WTC11 (cell line): Measurements from ENCODE around the gene IER3IP1. TPM values are rescaled to one million over a fixed set of nuclear protein-coding genes. Genes with fewer than 3 reads are reported as not detected.
"Not testable (repeated sequence)": the region's sequence is repeated elsewhere in the genome, so short reads cannot be mapped to it uniquely, and the experiment has no call there.

Source experiments
- ATAC-seq: fragments of 200-7000 bp; cut with Tn5 transposase; 2 replicates; pipeline ENCODE4 v1.10.0; 2021; ENCODE audit warnings: mild to moderate bottlenecking, moderate library complexity
- CTCF ChIA-PET: fragments of 300-600 bp; sonication (Branson Sonifier 250); formaldehyde crosslinking; loops from one replicate; lab custom pipeline; 2021; ENCODE audit warnings: antibody characterized with exemption; lab: Charles Lee
- POLR2A ChIA-PET: fragments of 350-600 bp; sonication (Branson Sonifier 250); formaldehyde crosslinking; loops from one replicate; lab custom pipeline; 2021; ENCODE audit warnings: antibody characterized with exemption; lab: Charles Lee
- DNase-seq: peaks from one replicate; pipeline ENCODE4 v3.0.0; 2021; ENCODE audit warnings: low spot score
- H3K27ac Mint-ChIP-seq: 2 replicates; pipeline ENCODE4 v1.8.0; 2021; ENCODE audit warnings: mixed read lengths
- H3K27me3 Mint-ChIP-seq: 2 replicates; pipeline ENCODE4 v1.8.0; 2021; ENCODE audit warnings: low read depth, mild to moderate bottlenecking, moderate library complexity, mixed read lengths
- H3K36me3 Mint-ChIP-seq: 2 replicates; pipeline ENCODE4 v1.8.0; 2021; ENCODE audit warnings: mixed read lengths
- H3K4me1 Mint-ChIP-seq: 2 replicates; pipeline ENCODE4 v1.8.0; 2022; ENCODE audit warnings: mixed read lengths
- H3K4me3 Mint-ChIP-seq: 2 replicates; pipeline ENCODE4 v1.8.0; 2021; ENCODE audit warnings: mild to moderate bottlenecking, moderate library complexity, mixed read lengths
- H3K9me3 Mint-ChIP-seq: 2 replicates; pipeline ENCODE4 v1.8.0; 2021; ENCODE audit warnings: mixed read lengths
- CREB1 ChIP-seq: sonication (generic); formaldehyde crosslinking; IDR thresholded peaks from 2 replicates; pipeline ENCODE4 v1.8.0; 2023; ENCODE audit warnings: mild to moderate bottlenecking, missing genetic modification reagents
- EMX1 ChIP-seq: fragments of 250-450 bp; sonication (Bioruptor Pico); IDR thresholded peaks from 2 replicates; pipeline ENCODE4 v1.8.0; 2021; ENCODE audit warnings: mild to moderate bottlenecking
- FOXP1 ChIP-seq: sonication (generic); formaldehyde crosslinking; IDR thresholded peaks from 2 replicates; pipeline ENCODE4 v1.8.0; 2022; ENCODE audit warnings: missing genetic modification reagents, mild to moderate bottlenecking, moderate library complexity, borderline replicate concordance
- HMGA2 ChIP-seq: fragments of 250-450 bp; sonication (Bioruptor Pico); IDR thresholded peaks from 2 replicates; pipeline ENCODE4 v1.4.0; 2021; ENCODE audit warnings: mild to moderate bottlenecking, moderate library complexity
- JUN ChIP-seq: sonication (generic); formaldehyde crosslinking; IDR thresholded peaks from 2 replicates; pipeline ENCODE4 v1.8.0; 2023; ENCODE audit warnings: mild to moderate bottlenecking, missing genetic modification reagents
- MXD4 ChIP-seq: fragments of 250-450 bp; sonication (Bioruptor Pico); IDR thresholded peaks from 2 replicates; pipeline ENCODE4 v1.8.0; 2021; ENCODE audit warnings: mild to moderate bottlenecking, moderate library complexity, borderline replicate concordance
- NFATC4 ChIP-seq: fragments of 250-450 bp; sonication (Bioruptor Pico); IDR thresholded peaks from 2 replicates; pipeline ENCODE4 v1.9.0; 2021; ENCODE audit warnings: mild to moderate bottlenecking
- OVOL2 ChIP-seq: fragments of 250-450 bp; sonication (Bioruptor Pico); IDR thresholded peaks from 2 replicates; pipeline ENCODE4 v1.9.0; 2021; ENCODE audit warnings: mild to moderate bottlenecking, borderline replicate concordance
- SP1 ChIP-seq: sonication (generic); formaldehyde crosslinking; conservative IDR thresholded peaks from 2 replicates; pipeline ENCODE4 v1.8.1; 2022; ENCODE audit warnings: missing genetic modification reagents
- TEAD1 ChIP-seq: sonication (generic); formaldehyde crosslinking; IDR thresholded peaks from 2 replicates; pipeline ENCODE4 v1.8.0; 2022; ENCODE audit warnings: mild to moderate bottlenecking, missing genetic modification reagents
- TP53 ChIP-seq: sonication (generic); formaldehyde crosslinking; IDR thresholded peaks from 2 replicates; pipeline ENCODE4 v1.8.1; 2023; ENCODE audit warnings: mild to moderate bottlenecking, missing genetic modification reagents
- ZNF232 ChIP-seq: sonication (generic); formaldehyde crosslinking; IDR thresholded peaks from 2 replicates; pipeline ENCODE4 v1.8.0; 2022; ENCODE audit warnings: mild to moderate bottlenecking, missing genetic modification reagents
- ZNF671 ChIP-seq: fragments of 250-450 bp; sonication (Bioruptor Pico); IDR thresholded peaks from 2 replicates; pipeline ENCODE4 v1.8.0; 2021; ENCODE audit warnings: mild to moderate bottlenecking
- total RNA-seq: library from RNA; stranded (reverse); gene quantifications from 3 replicates; pipeline ENCODE4 v1.2.3, GENCODE V29; 2021
- TF ChIP-seq, protein P1 (sequence below): sonication (generic); formaldehyde crosslinking; IDR thresholded peaks from 2 replicates; pipeline ENCODE4 v1.8.1; 2023; ENCODE audit warnings: mild to moderate bottlenecking, missing genetic modification reagents, borderline replicate concordance
- TF ChIP-seq, protein P2 (sequence below): fragments of 250-450 bp; sonication (Bioruptor Pico); IDR thresholded peaks from 2 replicates; pipeline ENCODE4 v1.9.0; 2021; ENCODE audit warnings: mild to moderate bottlenecking, borderline replicate concordance
- TF ChIP-seq, protein P3 (sequence below): fragments of 250-450 bp; sonication (Bioruptor Pico); conservative IDR thresholded peaks from 2 replicates; pipeline ENCODE4 v1.9.0; 2021; ENCODE audit warnings: mild to moderate bottlenecking
- TF ChIP-seq, protein P4 (sequence below): fragments of 250-450 bp; sonication (Bioruptor Pico); IDR thresholded peaks from 2 replicates; pipeline ENCODE4 v1.9.0; 2021; ENCODE audit warnings: mild to moderate bottlenecking
- TF ChIP-seq, protein P5 (sequence below): sonication (generic); formaldehyde crosslinking; IDR thresholded peaks from 2 replicates; pipeline ENCODE4 v1.8.1; 2022; ENCODE audit warnings: low read depth, missing genetic modification reagents, borderline replicate concordance

The IER3IP1 gene
- total RNA-seq, 1 experiment from 2014 or later = 7.7 TPM

DNA sequence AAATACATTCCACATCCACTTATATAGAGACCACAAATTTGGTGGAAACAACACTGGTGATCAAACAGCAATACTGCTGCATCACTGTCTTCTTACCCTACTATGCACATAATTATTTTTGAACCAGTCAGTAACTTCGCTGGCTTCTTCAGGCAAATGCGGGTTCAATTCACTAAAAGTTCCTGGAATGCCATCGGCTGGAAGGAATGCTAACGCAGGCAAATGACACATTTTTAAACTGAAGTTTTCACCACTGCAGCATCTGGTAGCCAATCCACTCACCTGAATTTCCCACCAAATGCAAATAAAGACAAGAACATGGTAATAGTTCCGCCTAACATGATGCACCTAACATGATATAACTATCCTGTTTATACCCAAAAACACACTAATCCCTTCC is 15.9 kb downstream of the IER3IP1 start:
- Mint-ChIP-seq H3K36me3 (peaks cover 1% of the 10 kb centered on the region; the same call in 1 of the 2 replicates), H3K27me3 (no peaks in the 10 kb centered on the region), H3K4me1 (peaks cover 11% of the 10 kb centered on the region), H3K9me3 (no peaks in the 10 kb centered on the region), H3K27ac (peak overlapping the region; percentile 28), H3K4me3 (no peak overlapping the region)
- TF ChIP-seq HMGA2 (no peak), OVOL2 (no peak), NFATC4 (no peak), CREB1 (CRISPR knock-in tag) (no peak), FOXP1 (CRISPR knock-in tag) (no peak), TP53 (CRISPR knock-in tag) (no peak), JUN (no peak)
- TF ChIP-seq, protein P1, sequence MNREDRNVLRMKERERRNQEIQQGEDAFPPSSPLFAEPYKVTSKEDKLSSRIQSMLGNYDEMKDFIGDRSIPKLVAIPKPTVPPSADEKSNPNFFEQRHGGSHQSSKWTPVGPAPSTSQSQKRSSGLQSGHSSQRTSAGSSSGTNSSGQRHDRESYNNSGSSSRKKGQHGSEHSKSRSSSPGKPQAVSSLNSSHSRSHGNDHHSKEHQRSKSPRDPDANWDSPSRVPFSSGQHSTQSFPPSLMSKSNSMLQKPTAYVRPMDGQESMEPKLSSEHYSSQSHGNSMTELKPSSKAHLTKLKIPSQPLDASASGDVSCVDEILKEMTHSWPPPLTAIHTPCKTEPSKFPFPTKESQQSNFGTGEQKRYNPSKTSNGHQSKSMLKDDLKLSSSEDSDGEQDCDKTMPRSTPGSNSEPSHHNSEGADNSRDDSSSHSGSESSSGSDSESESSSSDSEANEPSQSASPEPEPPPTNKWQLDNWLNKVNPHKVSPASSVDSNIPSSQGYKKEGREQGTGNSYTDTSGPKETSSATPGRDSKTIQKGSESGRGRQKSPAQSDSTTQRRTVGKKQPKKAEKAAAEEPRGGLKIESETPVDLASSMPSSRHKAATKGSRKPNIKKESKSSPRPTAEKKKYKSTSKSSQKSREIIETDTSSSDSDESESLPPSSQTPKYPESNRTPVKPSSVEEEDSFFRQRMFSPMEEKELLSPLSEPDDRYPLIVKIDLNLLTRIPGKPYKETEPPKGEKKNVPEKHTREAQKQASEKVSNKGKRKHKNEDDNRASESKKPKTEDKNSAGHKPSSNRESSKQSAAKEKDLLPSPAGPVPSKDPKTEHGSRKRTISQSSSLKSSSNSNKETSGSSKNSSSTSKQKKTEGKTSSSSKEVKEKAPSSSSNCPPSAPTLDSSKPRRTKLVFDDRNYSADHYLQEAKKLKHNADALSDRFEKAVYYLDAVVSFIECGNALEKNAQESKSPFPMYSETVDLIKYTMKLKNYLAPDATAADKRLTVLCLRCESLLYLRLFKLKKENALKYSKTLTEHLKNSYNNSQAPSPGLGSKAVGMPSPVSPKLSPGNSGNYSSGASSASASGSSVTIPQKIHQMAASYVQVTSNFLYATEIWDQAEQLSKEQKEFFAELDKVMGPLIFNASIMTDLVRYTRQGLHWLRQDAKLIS = no peak
- CTCF ChIA-PET = interaction anchor here (1.2 kb wide), 1 partner anchor 45 kb away, joined by 3 read pairs; no protein-coding TSS in a partner anchor
- ATAC-seq = peak; percentile 34; the same call in 1 of the 2 replicates
- no peak for DNase-seq
- POLR2A ChIA-PET = no interaction called here

DNA sequence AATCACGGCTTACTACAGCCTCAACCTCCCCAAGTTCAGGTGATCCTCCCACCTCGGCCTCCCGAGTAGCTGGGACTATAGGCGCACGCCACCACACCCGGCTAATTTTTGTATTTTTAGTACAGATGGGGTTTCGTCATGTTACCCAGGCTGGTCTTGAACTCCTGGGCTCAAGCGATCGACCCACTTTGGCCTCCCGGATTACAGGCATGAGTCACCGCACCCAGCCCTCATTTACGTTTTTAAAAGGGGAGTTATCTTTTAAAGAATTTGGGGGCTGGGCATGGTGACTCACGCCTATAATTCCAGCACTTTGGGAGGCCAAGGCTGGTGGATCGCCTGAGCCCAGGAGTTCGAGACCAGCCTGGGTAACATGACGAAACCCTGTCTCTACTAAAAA is 17.8 kb downstream of the IER3IP1 start:
- DNase-seq, H3K27ac Mint-ChIP-seq, CTCF ChIA-PET, H3K9me3 Mint-ChIP-seq, H3K4me3 Mint-ChIP-seq, H3K36me3 Mint-ChIP-seq, H3K27me3 Mint-ChIP-seq, POLR2A ChIA-PET: not testable (repeated sequence)
- peaks cover 11% of the 10 kb centered on the region for H3K4me1 Mint-ChIP-seq
- 0 out of 2 replicates have a peak, but pooled peaks have one; percentile 24 for ATAC-seq

DNA sequence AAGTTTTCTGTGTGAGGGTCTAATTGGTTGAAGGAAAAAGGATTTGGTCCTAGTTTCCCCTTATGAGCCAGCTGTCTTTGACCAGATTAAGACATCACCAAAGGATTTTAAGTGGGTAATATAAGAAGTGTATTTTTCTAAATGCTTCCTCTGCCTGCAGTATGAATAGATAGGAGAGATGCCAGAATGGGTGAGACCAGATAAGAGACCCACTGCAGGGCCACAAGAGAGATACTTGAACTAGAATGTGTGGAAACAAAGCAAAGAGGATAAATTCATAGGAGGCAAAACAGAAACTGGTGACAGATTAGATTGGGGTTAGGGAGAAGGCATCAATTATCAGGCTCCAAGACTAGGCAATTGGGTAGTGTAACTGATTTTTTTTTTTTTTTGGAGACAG is 24.7 kb downstream of the IER3IP1 start:
- TF ChIP-seq, protein P2, sequence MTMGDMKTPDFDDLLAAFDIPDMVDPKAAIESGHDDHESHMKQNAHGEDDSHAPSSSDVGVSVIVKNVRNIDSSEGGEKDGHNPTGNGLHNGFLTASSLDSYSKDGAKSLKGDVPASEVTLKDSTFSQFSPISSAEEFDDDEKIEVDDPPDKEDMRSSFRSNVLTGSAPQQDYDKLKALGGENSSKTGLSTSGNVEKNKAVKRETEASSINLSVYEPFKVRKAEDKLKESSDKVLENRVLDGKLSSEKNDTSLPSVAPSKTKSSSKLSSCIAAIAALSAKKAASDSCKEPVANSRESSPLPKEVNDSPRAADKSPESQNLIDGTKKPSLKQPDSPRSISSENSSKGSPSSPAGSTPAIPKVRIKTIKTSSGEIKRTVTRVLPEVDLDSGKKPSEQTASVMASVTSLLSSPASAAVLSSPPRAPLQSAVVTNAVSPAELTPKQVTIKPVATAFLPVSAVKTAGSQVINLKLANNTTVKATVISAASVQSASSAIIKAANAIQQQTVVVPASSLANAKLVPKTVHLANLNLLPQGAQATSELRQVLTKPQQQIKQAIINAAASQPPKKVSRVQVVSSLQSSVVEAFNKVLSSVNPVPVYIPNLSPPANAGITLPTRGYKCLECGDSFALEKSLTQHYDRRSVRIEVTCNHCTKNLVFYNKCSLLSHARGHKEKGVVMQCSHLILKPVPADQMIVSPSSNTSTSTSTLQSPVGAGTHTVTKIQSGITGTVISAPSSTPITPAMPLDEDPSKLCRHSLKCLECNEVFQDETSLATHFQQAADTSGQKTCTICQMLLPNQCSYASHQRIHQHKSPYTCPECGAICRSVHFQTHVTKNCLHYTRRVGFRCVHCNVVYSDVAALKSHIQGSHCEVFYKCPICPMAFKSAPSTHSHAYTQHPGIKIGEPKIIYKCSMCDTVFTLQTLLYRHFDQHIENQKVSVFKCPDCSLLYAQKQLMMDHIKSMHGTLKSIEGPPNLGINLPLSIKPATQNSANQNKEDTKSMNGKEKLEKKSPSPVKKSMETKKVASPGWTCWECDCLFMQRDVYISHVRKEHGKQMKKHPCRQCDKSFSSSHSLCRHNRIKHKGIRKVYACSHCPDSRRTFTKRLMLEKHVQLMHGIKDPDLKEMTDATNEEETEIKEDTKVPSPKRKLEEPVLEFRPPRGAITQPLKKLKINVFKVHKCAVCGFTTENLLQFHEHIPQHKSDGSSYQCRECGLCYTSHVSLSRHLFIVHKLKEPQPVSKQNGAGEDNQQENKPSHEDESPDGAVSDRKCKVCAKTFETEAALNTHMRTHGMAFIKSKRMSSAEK (CRISPR knock-in tag) = no peak
- no peak for TF ChIP-seq EMX1 (CRISPR knock-in tag)
- TF ChIP-seq, protein P3, sequence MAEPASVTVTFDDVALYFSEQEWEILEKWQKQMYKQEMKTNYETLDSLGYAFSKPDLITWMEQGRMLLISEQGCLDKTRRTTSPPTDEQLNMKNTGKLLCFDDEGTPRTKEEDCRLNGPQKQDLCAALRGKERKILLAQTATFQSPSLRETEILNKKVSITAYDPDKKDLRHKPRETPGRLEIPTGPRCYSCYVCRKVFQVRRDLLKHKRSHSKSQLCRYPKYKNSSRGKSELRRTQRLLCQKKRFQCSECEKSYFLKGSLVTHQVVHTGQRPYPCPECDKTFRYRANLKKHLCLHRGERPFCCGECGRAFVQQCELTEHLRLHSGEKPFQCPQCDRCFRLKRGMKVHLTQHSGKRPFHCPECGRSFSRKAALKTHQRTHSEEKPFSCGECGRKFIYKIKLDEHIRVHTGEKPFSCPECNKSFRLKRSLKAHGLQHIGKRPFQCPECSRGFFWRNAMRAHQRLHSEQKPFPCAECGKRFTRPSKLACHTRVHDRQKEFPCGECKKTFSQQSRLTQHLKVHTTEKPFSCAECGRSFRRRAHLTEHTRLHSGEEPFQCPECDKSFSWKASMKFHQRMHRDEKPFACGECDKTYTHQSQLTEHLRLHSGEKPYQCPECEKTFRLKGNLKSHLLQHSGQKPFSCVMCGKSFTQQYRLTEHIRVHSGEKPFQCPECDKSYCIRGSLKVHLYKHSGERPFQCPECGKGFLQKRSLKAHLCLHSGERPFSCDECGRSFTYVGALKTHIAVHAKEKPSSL (CRISPR knock-in tag) = no peak
- TF ChIP-seq SP1 (CRISPR knock-in tag) = no peak
- no peak for TF ChIP-seq ZNF232 (CRISPR knock-in tag)
- no peak for TF ChIP-seq MXD4
- TF ChIP-seq, protein P4, sequence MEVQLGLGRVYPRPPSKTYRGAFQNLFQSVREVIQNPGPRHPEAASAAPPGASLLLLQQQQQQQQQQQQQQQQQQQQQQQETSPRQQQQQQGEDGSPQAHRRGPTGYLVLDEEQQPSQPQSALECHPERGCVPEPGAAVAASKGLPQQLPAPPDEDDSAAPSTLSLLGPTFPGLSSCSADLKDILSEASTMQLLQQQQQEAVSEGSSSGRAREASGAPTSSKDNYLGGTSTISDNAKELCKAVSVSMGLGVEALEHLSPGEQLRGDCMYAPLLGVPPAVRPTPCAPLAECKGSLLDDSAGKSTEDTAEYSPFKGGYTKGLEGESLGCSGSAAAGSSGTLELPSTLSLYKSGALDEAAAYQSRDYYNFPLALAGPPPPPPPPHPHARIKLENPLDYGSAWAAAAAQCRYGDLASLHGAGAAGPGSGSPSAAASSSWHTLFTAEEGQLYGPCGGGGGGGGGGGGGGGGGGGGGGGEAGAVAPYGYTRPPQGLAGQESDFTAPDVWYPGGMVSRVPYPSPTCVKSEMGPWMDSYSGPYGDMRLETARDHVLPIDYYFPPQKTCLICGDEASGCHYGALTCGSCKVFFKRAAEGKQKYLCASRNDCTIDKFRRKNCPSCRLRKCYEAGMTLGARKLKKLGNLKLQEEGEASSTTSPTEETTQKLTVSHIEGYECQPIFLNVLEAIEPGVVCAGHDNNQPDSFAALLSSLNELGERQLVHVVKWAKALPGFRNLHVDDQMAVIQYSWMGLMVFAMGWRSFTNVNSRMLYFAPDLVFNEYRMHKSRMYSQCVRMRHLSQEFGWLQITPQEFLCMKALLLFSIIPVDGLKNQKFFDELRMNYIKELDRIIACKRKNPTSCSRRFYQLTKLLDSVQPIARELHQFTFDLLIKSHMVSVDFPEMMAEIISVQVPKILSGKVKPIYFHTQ (CRISPR knock-in tag) = no peak
- TF ChIP-seq TEAD1 (CRISPR knock-in tag) = no peak
- TF ChIP-seq, protein P5, sequence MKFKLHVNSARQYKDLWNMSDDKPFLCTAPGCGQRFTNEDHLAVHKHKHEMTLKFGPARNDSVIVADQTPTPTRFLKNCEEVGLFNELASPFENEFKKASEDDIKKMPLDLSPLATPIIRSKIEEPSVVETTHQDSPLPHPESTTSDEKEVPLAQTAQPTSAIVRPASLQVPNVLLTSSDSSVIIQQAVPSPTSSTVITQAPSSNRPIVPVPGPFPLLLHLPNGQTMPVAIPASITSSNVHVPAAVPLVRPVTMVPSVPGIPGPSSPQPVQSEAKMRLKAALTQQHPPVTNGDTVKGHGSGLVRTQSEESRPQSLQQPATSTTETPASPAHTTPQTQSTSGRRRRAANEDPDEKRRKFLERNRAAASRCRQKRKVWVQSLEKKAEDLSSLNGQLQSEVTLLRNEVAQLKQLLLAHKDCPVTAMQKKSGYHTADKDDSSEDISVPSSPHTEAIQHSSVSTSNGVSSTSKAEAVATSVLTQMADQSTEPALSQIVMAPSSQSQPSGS (CRISPR knock-in tag) = no peak
- no peak for TF ChIP-seq ZNF671 (CRISPR knock-in tag)
- CTCF ChIA-PET = interaction anchor here (0.6 to 2.8 kb wide), 4 partner anchors 20 to 214 kb away, joined by 3 to 9 read pairs (median 5); no protein-coding TSS in a partner anchor
- Mint-ChIP-seq H3K36me3 (peaks cover 6% of the 10 kb centered on the region; the same call in 1 of the 2 replicates), H3K27ac (no peak overlapping the region), H3K4me3 (peak overlapping the region; percentile 85), H3K9me3 (no peaks in the 10 kb centered on the region), H3K27me3 (no peaks in the 10 kb centered on the region), H3K4me1 (peaks cover 22% of the 10 kb centered on the region)
- POLR2A ChIA-PET = no interaction called here
- ATAC-seq = no peak
- no peak for DNase-seq
